HepG2 (cell line): Measurements from ENCODE around the gene GALR2. TPM values are rescaled to one million over a fixed set of nuclear protein-coding genes. Genes with fewer than 3 reads are reported as not detected.

Source experiments
- CBX5 ChIP-seq: sonication (generic); formaldehyde crosslinking; IDR thresholded peaks from 2 replicates; pipeline ENCODE4 v1.4.0; 2020; ENCODE audit warnings: missing genetic modification reagents, borderline replicate concordance
- CEBPB ChIP-seq: IDR thresholded peaks from 2 replicates; pipeline ENCODE4 v1.6.1; 2011; ENCODE audit warnings: low read depth, low read length, improper control_type of control experiment, borderline replicate concordance
- CREM ChIP-seq, 2 experiments: sonication (generic) in 1 of 2; formaldehyde crosslinking in 1 of 2; IDR thresholded peaks; 2 replicates each; pipeline versions ENCODE4 v1.4.0 to v1.6.1; 2016 to 2020; ENCODE audit warnings: antibody characterized with exemption in 1 of 2, mild to moderate bottlenecking in 1 of 2, missing genetic modification reagents in 1 of 2
- GATAD1 ChIP-seq: IDR thresholded peaks from 2 replicates; pipeline ENCODE4 v1.6.1; 2016; ENCODE audit warnings: missing genetic modification reagents, missing compliant biosample characterization
- HOXA3 ChIP-seq: sonication (generic); formaldehyde crosslinking; IDR thresholded peaks from 2 replicates; pipeline ENCODE4 v1.5.0; 2020; ENCODE audit warnings: missing genetic modification reagents
- KIAA2018 ChIP-seq: sonication (generic); formaldehyde crosslinking; IDR thresholded peaks from 2 replicates; pipeline ENCODE4 v1.5.0; 2020; ENCODE audit warnings: mild to moderate bottlenecking, missing genetic modification reagents, borderline replicate concordance
- LCORL ChIP-seq, 2 experiments: fragments of 450-650 bp in 1 of 2; sonication (generic) in 1 of 2; formaldehyde crosslinking in 1 of 2; IDR thresholded peaks; 2 replicates each; pipeline versions ENCODE4 v1.5.0 to v1.6.1; 2017 to 2020; ENCODE audit warnings: antibody characterized with exemption in 1 of 2, missing genetic modification reagents in 1 of 2
- ONECUT2 ChIP-seq: sonication (generic); formaldehyde crosslinking; IDR thresholded peaks from 2 replicates; pipeline ENCODE4 v1.4.0; 2020; ENCODE audit warnings: missing genetic modification reagents
- PAX8 ChIP-seq: sonication (generic); formaldehyde crosslinking; IDR thresholded peaks from 2 replicates; pipeline ENCODE4 v1.8.0; 2022; ENCODE audit warnings: mild to moderate bottlenecking, missing genetic modification reagents, borderline replicate concordance
- RBM22 ChIP-seq: fragments of 200-400 bp; formaldehyde crosslinking; optimal IDR thresholded peaks from 2 replicates; pipeline ENCODE3; 2017; ENCODE audit warnings: mild to moderate bottlenecking, low read length, moderate library complexity
- SNAPC5 ChIP-seq: sonication (generic); formaldehyde crosslinking; IDR thresholded peaks from 2 replicates; pipeline ENCODE4 v1.8.1; 2023; ENCODE audit warnings: mild to moderate bottlenecking, missing genetic modification reagents, borderline replicate concordance
- SP1 ChIP-seq, 2 experiments: fragments of 450-650 bp in 1 of 2; sonication (generic) in 1 of 2; formaldehyde crosslinking in 1 of 2; IDR thresholded peaks; 2 replicates each; pipeline versions ENCODE4 v1.4.0 to v1.6.1; 2016 to 2020; ENCODE audit warnings: missing genetic modification reagents in 1 of 2
- SRSF1 ChIP-seq: fragments of 200-400 bp; formaldehyde crosslinking; optimal IDR thresholded peaks from 2 replicates; pipeline ENCODE3; 2017; ENCODE audit warnings: mild to moderate bottlenecking, low read depth, low read length, moderate library complexity
- ZBTB8A ChIP-seq: sonication (generic); formaldehyde crosslinking; IDR thresholded peaks from 2 replicates; pipeline ENCODE4 v1.4.0; 2020; ENCODE audit warnings: mild to moderate bottlenecking, low read depth, missing genetic modification reagents, borderline replicate concordance
- ZFP37 ChIP-seq: sonication (generic); formaldehyde crosslinking; IDR thresholded peaks from 2 replicates; pipeline ENCODE4 v1.4.0; 2020; ENCODE audit warnings: missing genetic modification reagents, borderline replicate concordance
- ZNF530 ChIP-seq: sonication (generic); formaldehyde crosslinking; IDR thresholded peaks from 2 replicates; pipeline ENCODE4 v1.5.0; 2020; ENCODE audit warnings: low read depth, mild to moderate bottlenecking, missing genetic modification reagents
- ZNF543 ChIP-seq: sonication (generic); formaldehyde crosslinking; IDR thresholded peaks from 2 replicates; pipeline ENCODE4 v1.4.0; 2020; ENCODE audit warnings: mild to moderate bottlenecking, missing genetic modification reagents
- ZNF749 ChIP-seq: sonication (generic); formaldehyde crosslinking; IDR thresholded peaks from 2 replicates; pipeline ENCODE4 v1.8.0; 2022; ENCODE audit warnings: mild to moderate bottlenecking, missing genetic modification reagents, moderate library complexity, borderline replicate concordance
- ZNF790 ChIP-seq: sonication (generic); formaldehyde crosslinking; IDR thresholded peaks from 2 replicates; pipeline ENCODE4 v1.8.0; 2022; ENCODE audit warnings: missing genetic modification reagents, mild to moderate bottlenecking, borderline replicate concordance
- polyA plus RNA-seq, 8 experiments: library from polyadenylated mRNA; depleted of rRNA in 3 of 8; stranded (reverse) in 7 of 8; unstranded in 1 of 8; fragments of >200 nt; fragmentation: Illumina TruSeq in 4 of 8; extraction: Trizol in 4 of 8; gene quantifications; 2 replicates each; pipeline versions ENCODE4 v1.2.1 to v1.2.3, GENCODE V29; 2011 to 2016; ENCODE audit warnings: low read depth in 4 of 8, missing spikeins in 1 of 8, mixed read lengths in 1 of 8; ENCODE audit not compliant: insufficient read depth in 1 of 8
- total RNA-seq, 5 experiments: library from RNA; depleted of rRNA; stranded (reverse); fragments of >200 nt; fragmentation: Illumina TruSeq; extraction: Trizol; gene quantifications; 2 replicates each; pipeline ENCODE4 v1.2.3, GENCODE V29; 2016; ENCODE audit warnings: low read depth in 1 of 5

Gene GALR2
- total and polyA plus RNA-seq, 2 of the 13 experiments (the other 11 are each of a cell fraction or from before 2014, with no cell fraction given): 0.48 to 0.58 TPM

GRCh38 chr17:76032073-76032779 is 42.4 kb upstream of the GALR2 start (continued):
- TF ChIP-seq KIAA2018 (no peak), ZNF543 (CRISPR knock-in tag) (0 out of 2 replicates have a peak, but pooled peaks have one; percentile 21), SNAPC5 (CRISPR knock-in tag) (no peak), SRSF1 (no peak), CREM (IDR thresholded peaks at IDR 0.05) (no peak), CREM (CRISPR knock-in tag; IDR thresholded peaks at IDR 0.05) (no peak), SP1 (IDR thresholded peaks at IDR 0.05) (no peak), SP1 (CRISPR knock-in tag; IDR thresholded peaks at IDR 0.05) (0 out of 2 replicates have a peak, but pooled peaks have one; percentile 17), CBX5 (CRISPR knock-in tag) (no peak; the same call in 1 of the 2 replicates), GATAD1 (CRISPR knock-in tag) (peak; percentile 55; the same call in 1 of the 2 replicates), ZNF749 (no peak), ZNF790 (CRISPR knock-in tag) (no peak), ONECUT2 (CRISPR knock-in tag) (0 out of 2 replicates have a peak, but pooled peaks have one; percentile 22), ZBTB8A (CRISPR knock-in tag) (no peak), ZFP37 (CRISPR knock-in tag) (no peak), RBM22 (no peak), LCORL (IDR thresholded peaks at IDR 0.05) (no peak), LCORL (CRISPR knock-in tag; IDR thresholded peaks at IDR 0.05) (peak; percentile 62), PAX8 (CRISPR knock-in tag) (no peak), HOXA3 (peak; percentile 68), CEBPB (0 out of 2 replicates have a peak, but pooled peaks have one; percentile 9), ZNF530 (CRISPR knock-in tag) (no peak)
